DND-41 (cell line): ENCODE results near the gene KSR1.
A peak's percentile ranks its signal among the peaks of the same experiment; 100 is the strongest.

Experiments used
- ATAC-seq: fragments of 200-7000 bp; cut with Tn5 transposase; 3 replicates; pipeline ENCODE4 v1.9.1; 2021; ENCODE audit warnings: low read depth; ENCODE audit not compliant: insufficient read depth
- DNase-seq: peaks from one replicate; pipeline ENCODE4 v3.0.0-alpha.2; 2020
- H2AFZ ChIP-seq: 2 replicates; pipeline ENCODE4 v1.6.0; 2012; ENCODE audit warnings: low read depth, low read length
- H3K27ac ChIP-seq: 2 replicates; pipeline ENCODE4 v1.5.1; 2012; ENCODE audit warnings: low read length, inconsistent platforms
- H3K27me3 ChIP-seq: fragments of 200-600 bp; sonication (generic); 2 replicates; pipeline ENCODE4 v1.6.0; 2012; ENCODE audit warnings: low read length, mild to moderate bottlenecking, inconsistent platforms; ENCODE audit not compliant: insufficient read depth, poor library complexity
- H3K36me3 ChIP-seq: 2 replicates; pipeline ENCODE4 v1.5.1; 2012; ENCODE audit warnings: low read length, inconsistent platforms; ENCODE audit not compliant: insufficient read depth
- H3K4me1 ChIP-seq: 2 replicates; pipeline ENCODE4 v1.5.1; 2012; ENCODE audit warnings: mild to moderate bottlenecking, low read length; ENCODE audit not compliant: insufficient read depth
- H3K4me2 ChIP-seq: 2 replicates; pipeline ENCODE4 v1.6.0; 2012; ENCODE audit warnings: mild to moderate bottlenecking, moderate library complexity, low read length, inconsistent platforms; ENCODE audit not compliant: insufficient read depth
- H3K4me3 ChIP-seq, 2 experiments: fragments of 200-600 bp in 1 of 2; shearing (Covaris generic) in 1 of 2; 2 replicates each; pipeline ENCODE4 v1.5.1; 2012 to 2016; ENCODE audit warnings: inconsistent platforms in 2 of 2, low read length in 2 of 2, mild to moderate bottlenecking in 2 of 2, low read depth in 1 of 2, moderate library complexity in 1 of 2
- H3K79me2 ChIP-seq: 2 replicates; pipeline ENCODE4 v1.6.0; 2012; ENCODE audit warnings: low read length, inconsistent platforms; ENCODE audit not compliant: insufficient read depth
- H3K9ac ChIP-seq: 2 replicates; pipeline ENCODE4 v1.6.0; 2012; ENCODE audit warnings: low read depth, mild to moderate bottlenecking, inconsistent platforms, low read length, moderate library complexity
- H3K9me3 ChIP-seq: 2 replicates; pipeline ENCODE4 v1.5.1; 2012; ENCODE audit warnings: low read length, moderate library complexity, mild to moderate bottlenecking, inconsistent platforms; ENCODE audit not compliant: insufficient read depth, severe bottlenecking
- H4K20me1 ChIP-seq: 2 replicates; pipeline ENCODE4 v1.6.0; 2012; ENCODE audit warnings: low read length; ENCODE audit not compliant: insufficient read depth
- CTCF ChIP-seq: IDR thresholded peaks from 2 replicates; pipeline ENCODE4 v1.5.1; 2012; ENCODE audit warnings: borderline replicate concordance, low read length, moderate library complexity, mild to moderate bottlenecking; ENCODE audit not compliant: poor library complexity, severe bottlenecking; ENCODE audit errors: extremely low read depth
- EZH2 ChIP-seq: IDR thresholded peaks from 3 replicates; pipeline ENCODE4 v1.6.1; 2012; ENCODE audit warnings: borderline replicate concordance, low read depth, mild to moderate bottlenecking, moderate library complexity, low read length, inconsistent platforms; ENCODE audit not compliant: severe bottlenecking

KSR1 gene

GRCh38 chr17:27600471-27600870 lies 144.2 kb downstream of the KSR1 start:
- TF ChIP-seq CTCF (no peak), EZH2 (no peak)
- Histone ChIP-seq H3K4me2 (no peak overlapping the region), H3K27ac (no peak overlapping the region), H3K36me3 (no peaks in the 10 kb centered on the region), H2AFZ (no peak overlapping the region), H3K9ac (no peak overlapping the region), H3K27me3 (no peaks in the 10 kb centered on the region), H3K9me3 (no peaks in the 10 kb centered on the region), H3K79me2 (no peaks in the 10 kb centered on the region), H3K4me1 (peaks cover 3% of the 10 kb centered on the region; the same call in 1 of the 2 replicates), H3K4me3 (no peak overlapping the region), H4K20me1 (no peaks in the 10 kb centered on the region)
- no peak for DNase-seq
- no peak for ATAC-seq

GRCh38 chr17:27601069-27601974 lies 145.1 kb downstream of the KSR1 start:
- no peak overlapping the region for H3K4me2 ChIP-seq
- no peaks in the 10 kb centered on the region for H3K27me3 ChIP-seq
- H3K9ac ChIP-seq, result no peak overlapping the region
- no peak overlapping the region for H2AFZ ChIP-seq
- peaks cover 3% of the 10 kb centered on the region; the same call in 1 of the 2 replicates for H3K4me1 ChIP-seq
- no peak for TF ChIP-seq EZH2
- TF ChIP-seq CTCF, result peak; percentile 98
- no peaks in the 10 kb centered on the region for H3K9me3 ChIP-seq
- DNase-seq, result peak; percentile 80
- H3K27ac ChIP-seq, result no peak overlapping the region
- peak; percentile 66 for ATAC-seq
- no peaks in the 10 kb centered on the region for H3K79me2 ChIP-seq
- no peaks in the 10 kb centered on the region for H4K20me1 ChIP-seq
- H3K36me3 ChIP-seq, result no peaks in the 10 kb centered on the region
- H3K4me3 ChIP-seq, result no peak overlapping the region

- no peaks in the 10 kb centered on the region for H4K20me1 ChIP-seq
- DNase-seq (no peak), ATAC-seq (no peak)
- no peak overlapping the region for H3K4me2 ChIP-seq
- no peak overlapping the region for H3K9ac ChIP-seq
- no peak overlapping the region for H2AFZ ChIP-seq
- TF ChIP-seq EZH2 (no peak), CTCF (no peak)
- H3K36me3 ChIP-seq, result no peaks in the 10 kb centered on the region
- H3K27me3 ChIP-seq, result no peaks in the 10 kb centered on the region
- no peak overlapping the region for H3K4me3 ChIP-seq
- H3K27ac ChIP-seq, result no peak overlapping the region
- no peaks in the 10 kb centered on the region for H3K79me2 ChIP-seq
- peaks cover 3% of the 10 kb centered on the region; the same call in 1 of the 2 replicates for H3K4me1 ChIP-seq
- no peaks in the 10 kb centered on the region for H3K9me3 ChIP-seq
Observed at GRCh38 chr17:27601975-27602302, 145.7 kb downstream of the KSR1 start.
